ENCODE measurements around the gene IQCM. TPM values are rescaled to one million over a fixed set of nuclear protein-coding genes. Genes with fewer than 3 reads are reported as not detected.

IQCM gene
- total and polyA plus RNA-seq, 5 donors from 2014 or later: not detected

GRCh38 chr4:149768477-149768876 is 47.2 kb downstream of the IQCM start:
- Histone ChIP-seq H3K4me1 (ENCODE audit: control insufficient read depth, insufficient read depth, low read length, poor library complexity, severe bottlenecking) (no peaks in the 10 kb centered on the region), H3K4me3 (ENCODE audit: low read depth, low read length) (no peak overlapping the region), H3K36me3 (ENCODE audit: control insufficient read depth, insufficient read depth, low read length) (no peaks in the 10 kb centered on the region), H3K27me3 (ENCODE audit: control insufficient read depth, insufficient read depth, low read length) (no peaks in the 10 kb centered on the region), H3K27ac (ENCODE audit: insufficient read depth, low read length, poor library complexity, severe bottlenecking) (no peak overlapping the region), H3K9me3 (ENCODE audit: control insufficient read depth in 2 of 2, low read length in 2 of 2) (no peaks in the 10 kb centered on the region)
- no peak overlapping the region for H3K27ac Mint-ChIP-seq
- peaks cover 0 to 5% (median 0%) of the 10 kb centered on the region in 7 donors for H3K9me3 Mint-ChIP-seq
- no peaks in the 10 kb centered on the region for H3K4me1 Mint-ChIP-seq
- no peaks in the 10 kb centered on the region for H3K27me3 Mint-ChIP-seq
- H3K36me3 Mint-ChIP-seq: no peaks in the 10 kb centered on the region
- no peak overlapping the region for H3K4me3 Mint-ChIP-seq
- DNase-seq (no peak), ATAC-seq (ENCODE audit: low read depth in 2 of 2) (no peak)

DNA sequence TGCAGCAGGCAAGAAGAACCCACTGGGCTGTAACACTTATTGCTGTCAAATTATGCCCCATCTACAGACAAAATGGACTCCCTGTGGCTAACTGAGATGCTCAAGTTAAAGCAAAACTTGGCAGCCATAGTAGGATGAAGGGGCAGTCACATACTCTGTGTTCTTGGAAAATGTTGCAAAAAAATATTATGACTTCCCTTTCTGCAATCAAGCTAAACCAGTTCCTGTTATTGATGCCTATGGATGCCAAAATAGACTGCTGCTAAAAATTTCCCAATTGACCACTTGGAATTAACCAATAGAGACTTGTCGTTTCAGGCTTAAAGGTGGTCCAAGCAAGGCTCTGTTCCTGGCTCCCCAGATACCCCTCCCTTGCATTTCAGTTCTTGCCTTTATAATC is 49.5 kb downstream of the IQCM start:
- H3K9me3 Mint-ChIP-seq: peaks cover 0 to 7% (median 0%) of the 10 kb centered on the region in 7 donors
- Histone ChIP-seq H3K27me3 (ENCODE audit: control insufficient read depth, insufficient read depth, low read length) (no peaks in the 10 kb centered on the region), H3K27ac (ENCODE audit: insufficient read depth, low read length, poor library complexity, severe bottlenecking) (no peak overlapping the region), H3K36me3 (ENCODE audit: control insufficient read depth, insufficient read depth, low read length) (no peaks in the 10 kb centered on the region), H3K4me1 (ENCODE audit: control insufficient read depth, insufficient read depth, low read length, poor library complexity, severe bottlenecking) (no peaks in the 10 kb centered on the region), H3K4me3 (ENCODE audit: low read depth, low read length) (no peak overlapping the region), H3K9me3 (ENCODE audit: control insufficient read depth in 2 of 2, low read length in 2 of 2) (no peaks in the 10 kb centered on the region)
- H3K4me3 Mint-ChIP-seq: no peak overlapping the region
- DNase-seq (no peak), ATAC-seq (ENCODE audit: low read depth in 2 of 2) (no peak)
- no peaks in the 10 kb centered on the region for H3K27me3 Mint-ChIP-seq
- H3K27ac Mint-ChIP-seq: no peak overlapping the region
- H3K4me1 Mint-ChIP-seq: no peaks in the 10 kb centered on the region
- no peaks in the 10 kb centered on the region for H3K36me3 Mint-ChIP-seq

GRCh38 chr4:149765630-149766029 is 50.0 kb downstream of the IQCM start:
- Histone ChIP-seq H3K36me3 (ENCODE audit: control insufficient read depth, insufficient read depth, low read length) (no peaks in the 10 kb centered on the region), H3K4me3 (ENCODE audit: low read depth, low read length) (no peak overlapping the region), H3K27me3 (ENCODE audit: control insufficient read depth, insufficient read depth, low read length) (no peaks in the 10 kb centered on the region), H3K4me1 (ENCODE audit: control insufficient read depth, insufficient read depth, low read length, poor library complexity, severe bottlenecking) (no peaks in the 10 kb centered on the region), H3K27ac (ENCODE audit: insufficient read depth, low read length, poor library complexity, severe bottlenecking) (no peak overlapping the region), H3K9me3 (ENCODE audit: control insufficient read depth in 2 of 2, low read length in 2 of 2) (no peaks in the 10 kb centered on the region)
- no peak overlapping the region for H3K27ac Mint-ChIP-seq
- peaks cover 0 to 7% (median 0%) of the 10 kb centered on the region in 7 donors for H3K9me3 Mint-ChIP-seq
- H3K27me3 Mint-ChIP-seq: no peaks in the 10 kb centered on the region
- H3K4me3 Mint-ChIP-seq: no peak overlapping the region
- H3K4me1 Mint-ChIP-seq: no peaks in the 10 kb centered on the region
- DNase-seq: no peak
- ATAC-seq (ENCODE audit: low read depth in 2 of 2): no peak
- H3K36me3 Mint-ChIP-seq: no peaks in the 10 kb centered on the region

DNA sequence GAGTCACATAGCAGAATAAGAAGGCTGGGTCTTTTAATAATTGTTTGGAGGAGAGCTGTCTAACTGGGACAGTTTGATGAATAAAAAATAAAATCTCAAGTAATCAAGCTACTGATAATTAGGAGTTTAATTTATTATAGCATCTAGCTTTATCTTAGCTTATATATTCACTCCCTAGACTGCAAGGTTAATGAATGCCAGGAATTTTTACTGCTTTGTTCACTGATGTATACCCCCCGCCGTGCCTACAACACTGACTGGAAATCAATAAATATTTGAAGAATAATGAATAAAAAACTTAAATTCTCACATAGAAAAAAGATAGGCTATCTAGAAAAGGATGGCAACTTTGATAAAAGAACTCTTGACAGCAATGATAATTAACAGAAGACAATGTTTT is 59.7 kb downstream of the IQCM start:
- Histone ChIP-seq H3K4me3 (ENCODE audit: low read depth, low read length) (no peak overlapping the region), H3K9me3 (ENCODE audit: control insufficient read depth in 2 of 2, low read length in 2 of 2) (no peaks in the 10 kb centered on the region), H3K27me3 (ENCODE audit: control insufficient read depth, insufficient read depth, low read length) (no peaks in the 10 kb centered on the region), H3K4me1 (ENCODE audit: control insufficient read depth, insufficient read depth, low read length, poor library complexity, severe bottlenecking) (no peaks in the 10 kb centered on the region), H3K36me3 (ENCODE audit: control insufficient read depth, insufficient read depth, low read length) (no peaks in the 10 kb centered on the region), H3K27ac (ENCODE audit: insufficient read depth, low read length, poor library complexity, severe bottlenecking) (no peak overlapping the region)
- Mint-ChIP-seq H3K4me1 (no peaks in the 10 kb centered on the region), H3K9me3 (peaks cover 0 to 8% (median 0%) of the 10 kb centered on the region in 7 donors), H3K36me3 (no peaks in the 10 kb centered on the region), H3K4me3 (no peak overlapping the region), H3K27ac (no peak overlapping the region), H3K27me3 (no peaks in the 10 kb centered on the region)
- DNase-seq (no peak), ATAC-seq (ENCODE audit: low read depth in 2 of 2) (no peak)

- peaks cover 0 to 8% (median 0%) of the 10 kb centered on the region in 7 donors for H3K9me3 Mint-ChIP-seq
- no peaks in the 10 kb centered on the region for H3K27me3 Mint-ChIP-seq
- Histone ChIP-seq H3K36me3 (ENCODE audit: control insufficient read depth, insufficient read depth, low read length) (no peaks in the 10 kb centered on the region), H3K27ac (ENCODE audit: insufficient read depth, low read length, poor library complexity, severe bottlenecking) (no peak overlapping the region), H3K4me1 (ENCODE audit: control insufficient read depth, insufficient read depth, low read length, poor library complexity, severe bottlenecking) (no peaks in the 10 kb centered on the region), H3K9me3 (ENCODE audit: control insufficient read depth in 2 of 2, low read length in 2 of 2) (no peaks in the 10 kb centered on the region), H3K4me3 (ENCODE audit: low read depth, low read length) (no peak overlapping the region), H3K27me3 (ENCODE audit: control insufficient read depth, insufficient read depth, low read length) (no peaks in the 10 kb centered on the region)
- DNase-seq (no peak), ATAC-seq (ENCODE audit: low read depth in 2 of 2) (no peak)
- H3K36me3 Mint-ChIP-seq: no peaks in the 10 kb centered on the region
- H3K4me1 Mint-ChIP-seq: no peaks in the 10 kb centered on the region
- no peak overlapping the region for H3K4me3 Mint-ChIP-seq
- H3K27ac Mint-ChIP-seq: no peak overlapping the region
These were observed 61.1 kb downstream of the IQCM start for GRCh38 chr4:149754526-149754925.

DNA sequence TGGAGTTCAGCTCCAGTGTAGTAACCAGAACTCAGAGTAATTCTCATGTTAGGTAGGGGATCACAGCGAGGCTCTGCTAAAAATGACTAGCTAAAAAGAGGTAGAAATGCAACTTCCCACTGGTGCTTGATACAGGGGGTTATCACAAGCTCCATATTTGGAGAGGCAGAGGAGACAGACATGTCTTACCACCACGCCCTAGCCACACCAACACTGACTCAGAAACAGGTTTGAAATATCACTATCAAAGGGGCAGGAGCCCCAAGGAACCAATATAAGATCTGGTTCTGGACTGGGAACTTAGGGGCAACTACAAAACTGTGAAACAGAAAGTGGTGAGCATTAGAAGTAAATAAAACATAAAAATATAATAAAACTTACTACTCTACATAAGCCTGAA is 62.9 kb downstream of the IQCM start:
- Histone ChIP-seq H3K4me1 (ENCODE audit: control insufficient read depth, insufficient read depth, low read length, poor library complexity, severe bottlenecking) (no peaks in the 10 kb centered on the region), H3K27me3 (ENCODE audit: control insufficient read depth, insufficient read depth, low read length) (no peaks in the 10 kb centered on the region), H3K36me3 (ENCODE audit: control insufficient read depth, insufficient read depth, low read length) (no peaks in the 10 kb centered on the region), H3K9me3 (ENCODE audit: control insufficient read depth in 2 of 2, low read length in 2 of 2) (no peaks in the 10 kb centered on the region), H3K27ac (ENCODE audit: insufficient read depth, low read length, poor library complexity, severe bottlenecking) (no peak overlapping the region), H3K4me3 (ENCODE audit: low read depth, low read length) (no peak overlapping the region)
- ATAC-seq (ENCODE audit: low read depth in 2 of 2) (no peak), DNase-seq (no peak)
- Mint-ChIP-seq H3K27me3 (no peaks in the 10 kb centered on the region), H3K4me3 (no peak overlapping the region), H3K9me3 (peaks cover 0 to 8% (median 0%) of the 10 kb centered on the region in 7 donors), H3K27ac (no peak overlapping the region), H3K4me1 (no peaks in the 10 kb centered on the region), H3K36me3 (no peaks in the 10 kb centered on the region)

DNA sequence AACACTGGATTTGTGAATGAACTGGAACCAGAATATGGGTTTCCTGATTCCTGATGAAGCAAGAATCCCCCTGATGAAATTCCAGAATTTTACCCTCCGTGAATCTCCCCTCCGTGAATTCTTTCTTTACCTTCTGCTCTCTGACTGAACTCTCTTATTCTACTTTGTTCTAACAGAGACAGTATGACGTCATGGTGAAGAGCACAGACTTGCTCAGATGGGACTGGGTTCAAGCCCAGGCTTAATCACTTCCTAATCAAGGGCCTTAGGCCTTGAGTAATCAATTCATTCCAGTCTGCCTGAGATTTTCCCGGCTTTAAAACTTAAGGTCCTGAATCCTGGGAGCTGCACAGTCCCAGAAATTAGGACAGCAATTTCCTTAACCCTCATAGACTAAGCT is 64.5 kb downstream of the IQCM start:
- no peak overlapping the region for H3K4me3 Mint-ChIP-seq
- no peak overlapping the region for H3K27ac Mint-ChIP-seq
- Histone ChIP-seq H3K9me3 (ENCODE audit: control insufficient read depth in 2 of 2, low read length in 2 of 2) (no peaks in the 10 kb centered on the region), H3K27me3 (ENCODE audit: control insufficient read depth, insufficient read depth, low read length) (no peaks in the 10 kb centered on the region), H3K27ac (ENCODE audit: insufficient read depth, low read length, poor library complexity, severe bottlenecking) (no peak overlapping the region), H3K36me3 (ENCODE audit: control insufficient read depth, insufficient read depth, low read length) (no peaks in the 10 kb centered on the region), H3K4me3 (ENCODE audit: low read depth, low read length) (no peak overlapping the region), H3K4me1 (ENCODE audit: control insufficient read depth, insufficient read depth, low read length, poor library complexity, severe bottlenecking) (no peaks in the 10 kb centered on the region)
- no peaks in the 10 kb centered on the region for H3K36me3 Mint-ChIP-seq
- DNase-seq: no peak
- peaks cover 0 to 7% (median 0%) of the 10 kb centered on the region in 7 donors for H3K9me3 Mint-ChIP-seq
- H3K4me1 Mint-ChIP-seq: no peaks in the 10 kb centered on the region
- no peak for ATAC-seq (ENCODE audit: low read depth in 2 of 2)
- no peaks in the 10 kb centered on the region for H3K27me3 Mint-ChIP-seq

- no peak overlapping the region for H3K27ac Mint-ChIP-seq
- peaks cover 0 to 8% (median 0%) of the 10 kb centered on the region in 7 donors for H3K9me3 Mint-ChIP-seq
These were observed 65.9 kb downstream of the IQCM start for GRCh38 chr4:149749784-149750183.

More at GRCh38 chr4:149749784-149750183, 65.9 kb downstream of the IQCM start:
- no peaks in the 10 kb centered on the region for H3K27me3 Mint-ChIP-seq
- no peaks in the 10 kb centered on the region for H3K4me1 ChIP-seq (ENCODE audit: control insufficient read depth, insufficient read depth, low read length, poor library complexity, severe bottlenecking)
- H3K4me3 Mint-ChIP-seq: no peak overlapping the region
- H3K9me3 ChIP-seq (ENCODE audit: control insufficient read depth in 2 of 2, low read length in 2 of 2): no peaks in the 10 kb centered on the region
- no peak overlapping the region for H3K4me3 ChIP-seq (ENCODE audit: low read depth, low read length)
- H3K27ac ChIP-seq (ENCODE audit: insufficient read depth, low read length, poor library complexity, severe bottlenecking): no peak overlapping the region
- no peaks in the 10 kb centered on the region for H3K27me3 ChIP-seq (ENCODE audit: control insufficient read depth, insufficient read depth, low read length)
- H3K4me1 Mint-ChIP-seq: no peaks in the 10 kb centered on the region
- DNase-seq (no peak), ATAC-seq (ENCODE audit: low read depth in 2 of 2) (no peak)
- no peaks in the 10 kb centered on the region for H3K36me3 ChIP-seq (ENCODE audit: control insufficient read depth, insufficient read depth, low read length)
- no peaks in the 10 kb centered on the region for H3K36me3 Mint-ChIP-seq
